ENCODE results near the gene KDM2B. TPM values are rescaled to one million over a fixed set of nuclear protein-coding genes. Genes with fewer than 3 reads are reported as not detected.

Gene KDM2B
- total RNA-seq, 3 donors from 2014 or later = 12.3 to 26.8 (median 16.7) TPM

DNA sequence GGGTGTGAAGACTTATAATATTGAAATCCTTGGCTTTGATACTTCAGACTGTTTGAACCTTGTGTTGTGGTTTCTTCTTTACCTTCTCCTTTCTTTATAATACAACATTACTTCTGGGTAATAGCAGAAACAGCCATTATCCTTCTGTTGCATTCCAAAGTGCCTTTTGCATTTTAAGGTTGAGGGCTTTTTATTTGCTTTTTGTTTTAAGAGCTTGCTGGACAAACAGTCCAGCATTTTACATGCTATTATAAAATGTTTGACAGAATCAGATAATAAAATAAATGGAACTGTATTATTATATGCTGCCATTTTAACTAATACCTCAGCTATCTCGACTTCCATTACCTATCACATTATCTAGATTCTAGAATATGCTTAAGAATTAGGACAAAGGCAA, 166.9 kb downstream of the KDM2B start:
- H3K4me1 ChIP-seq = no peaks in the 10 kb centered on the region
- H3K9me3 ChIP-seq = no peaks in the 10 kb centered on the region
- TF ChIP-seq POLR2AphosphoS5 (IDR thresholded peaks at IDR 0.05) (no peak), POLR2A (IDR thresholded peaks at IDR 0.05) (no peak)
- TF ChIP-seq, protein P1, sequence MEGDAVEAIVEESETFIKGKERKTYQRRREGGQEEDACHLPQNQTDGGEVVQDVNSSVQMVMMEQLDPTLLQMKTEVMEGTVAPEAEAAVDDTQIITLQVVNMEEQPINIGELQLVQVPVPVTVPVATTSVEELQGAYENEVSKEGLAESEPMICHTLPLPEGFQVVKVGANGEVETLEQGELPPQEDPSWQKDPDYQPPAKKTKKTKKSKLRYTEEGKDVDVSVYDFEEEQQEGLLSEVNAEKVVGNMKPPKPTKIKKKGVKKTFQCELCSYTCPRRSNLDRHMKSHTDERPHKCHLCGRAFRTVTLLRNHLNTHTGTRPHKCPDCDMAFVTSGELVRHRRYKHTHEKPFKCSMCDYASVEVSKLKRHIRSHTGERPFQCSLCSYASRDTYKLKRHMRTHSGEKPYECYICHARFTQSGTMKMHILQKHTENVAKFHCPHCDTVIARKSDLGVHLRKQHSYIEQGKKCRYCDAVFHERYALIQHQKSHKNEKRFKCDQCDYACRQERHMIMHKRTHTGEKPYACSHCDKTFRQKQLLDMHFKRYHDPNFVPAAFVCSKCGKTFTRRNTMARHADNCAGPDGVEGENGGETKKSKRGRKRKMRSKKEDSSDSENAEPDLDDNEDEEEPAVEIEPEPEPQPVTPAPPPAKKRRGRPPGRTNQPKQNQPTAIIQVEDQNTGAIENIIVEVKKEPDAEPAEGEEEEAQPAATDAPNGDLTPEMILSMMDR (IDR thresholded peaks at IDR 0.05) = no peak
- intact Hi-C loops (cut with DNase I; ENCODE audit: low total_unique reads) = no loop called here
- H3K4me3 ChIP-seq = no peak overlapping the region
- H3K36me3 ChIP-seq = no peaks in the 10 kb centered on the region
- DNase-seq (ENCODE audit: low spot score in 2 of 2) = no peak
- H3K27me3 ChIP-seq = no peaks in the 10 kb centered on the region
- H3K27ac ChIP-seq = no peak overlapping the region

DNA sequence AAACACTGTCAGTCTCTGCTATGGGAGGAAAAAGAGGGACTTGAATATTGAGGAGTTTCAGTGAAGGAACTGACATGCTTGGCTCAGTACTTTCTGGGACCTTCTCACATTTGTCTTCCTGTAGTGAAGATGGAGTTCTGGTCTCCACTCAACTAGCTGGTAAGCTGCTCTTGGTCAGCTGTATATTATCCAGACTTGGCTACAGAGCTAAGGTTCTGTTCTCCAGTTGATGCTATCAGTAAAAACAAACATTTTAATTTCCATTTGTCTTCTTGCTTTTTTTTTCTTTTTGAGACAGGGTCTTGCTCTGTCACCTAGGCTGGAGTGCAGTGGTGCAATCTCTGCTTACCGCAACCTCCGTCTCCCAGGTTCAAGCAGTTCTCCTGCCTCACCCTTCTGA, 175.6 kb downstream of the KDM2B start:
- intact Hi-C loops (cut with DNase I; ENCODE audit: low total_unique reads) = no loop called here
- no peaks in the 10 kb centered on the region for H3K27me3 ChIP-seq
- H3K27ac ChIP-seq = no peak overlapping the region
- H3K4me3 ChIP-seq = no peak overlapping the region
- H3K36me3 ChIP-seq = no peaks in the 10 kb centered on the region
- no peak for DNase-seq (ENCODE audit: low spot score in 2 of 2)
- no peaks in the 10 kb centered on the region for H3K9me3 ChIP-seq
- TF ChIP-seq, protein P1 (IDR thresholded peaks at IDR 0.05) = no peak
- no peak for TF ChIP-seq POLR2A (IDR thresholded peaks at IDR 0.05)
- no peak for TF ChIP-seq POLR2AphosphoS5 (IDR thresholded peaks at IDR 0.05)
- no peaks in the 10 kb centered on the region for H3K4me1 ChIP-seq

DNA sequence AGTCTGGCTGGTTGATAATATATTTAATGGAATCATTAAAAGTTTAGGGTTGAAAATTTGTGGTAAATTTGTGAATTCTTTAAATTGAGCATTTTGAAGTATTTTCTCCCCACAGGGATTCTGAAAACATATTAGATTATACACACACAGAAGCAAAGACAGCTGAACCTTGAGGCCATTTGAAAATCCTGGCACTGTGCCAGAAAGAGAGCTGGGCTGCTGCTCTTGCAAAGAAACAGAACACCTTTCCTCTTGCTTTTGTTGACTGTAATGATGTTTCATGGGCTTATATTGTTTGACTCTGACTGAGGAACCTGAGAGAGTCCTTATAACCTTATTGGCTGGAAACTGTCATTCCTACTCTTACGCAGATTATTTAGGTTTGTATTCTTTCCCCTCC, 176.1 kb downstream of the KDM2B start:
- intact Hi-C loops (cut with DNase I; ENCODE audit: low total_unique reads) = no loop called here
- Histone ChIP-seq H3K9me3 (no peaks in the 10 kb centered on the region), H3K4me3 (no peak overlapping the region), H3K27me3 (no peaks in the 10 kb centered on the region), H3K4me1 (no peaks in the 10 kb centered on the region), H3K36me3 (no peaks in the 10 kb centered on the region), H3K27ac (no peak overlapping the region)
- no peak for TF ChIP-seq POLR2AphosphoS5 (IDR thresholded peaks at IDR 0.05)
- TF ChIP-seq, protein P1 (IDR thresholded peaks at IDR 0.05) = no peak
- TF ChIP-seq POLR2A (IDR thresholded peaks at IDR 0.05) = no peak
- DNase-seq (ENCODE audit: low spot score in 2 of 2) = peak in 1 of 2 donors; percentile 67

DNA sequence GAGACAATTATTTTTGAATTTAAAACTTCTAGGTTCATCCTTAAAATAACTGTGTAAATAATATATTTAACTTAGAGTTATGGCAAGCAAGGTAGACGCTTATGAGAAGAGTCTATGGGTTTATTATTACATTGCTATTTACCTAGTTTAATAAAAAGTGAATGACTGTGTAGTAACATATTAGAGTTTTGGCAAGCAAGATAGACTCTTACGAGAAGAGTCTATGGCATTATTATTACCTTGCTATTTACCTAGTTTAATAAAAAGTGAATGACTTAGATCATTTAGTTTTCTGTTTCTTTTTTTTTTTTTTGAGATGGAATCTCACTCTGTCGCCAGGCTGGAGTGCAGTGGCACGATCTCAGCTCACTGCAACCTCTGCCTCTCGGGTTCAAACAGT, 177.1 kb downstream of the KDM2B start:
- Histone ChIP-seq H3K36me3 (no peaks in the 10 kb centered on the region), H3K27me3 (no peaks in the 10 kb centered on the region), H3K27ac (no peak overlapping the region), H3K9me3 (no peaks in the 10 kb centered on the region), H3K4me3 (no peak overlapping the region), H3K4me1 (no peaks in the 10 kb centered on the region)
- DNase-seq (ENCODE audit: low spot score in 2 of 2) = no peak
- TF ChIP-seq POLR2AphosphoS5 (IDR thresholded peaks at IDR 0.05) (no peak), POLR2A (IDR thresholded peaks at IDR 0.05) (no peak)
- TF ChIP-seq, protein P1 (IDR thresholded peaks at IDR 0.05) = no peak
- intact Hi-C loops (cut with DNase I; ENCODE audit: low total_unique reads) = no loop called here

DNA sequence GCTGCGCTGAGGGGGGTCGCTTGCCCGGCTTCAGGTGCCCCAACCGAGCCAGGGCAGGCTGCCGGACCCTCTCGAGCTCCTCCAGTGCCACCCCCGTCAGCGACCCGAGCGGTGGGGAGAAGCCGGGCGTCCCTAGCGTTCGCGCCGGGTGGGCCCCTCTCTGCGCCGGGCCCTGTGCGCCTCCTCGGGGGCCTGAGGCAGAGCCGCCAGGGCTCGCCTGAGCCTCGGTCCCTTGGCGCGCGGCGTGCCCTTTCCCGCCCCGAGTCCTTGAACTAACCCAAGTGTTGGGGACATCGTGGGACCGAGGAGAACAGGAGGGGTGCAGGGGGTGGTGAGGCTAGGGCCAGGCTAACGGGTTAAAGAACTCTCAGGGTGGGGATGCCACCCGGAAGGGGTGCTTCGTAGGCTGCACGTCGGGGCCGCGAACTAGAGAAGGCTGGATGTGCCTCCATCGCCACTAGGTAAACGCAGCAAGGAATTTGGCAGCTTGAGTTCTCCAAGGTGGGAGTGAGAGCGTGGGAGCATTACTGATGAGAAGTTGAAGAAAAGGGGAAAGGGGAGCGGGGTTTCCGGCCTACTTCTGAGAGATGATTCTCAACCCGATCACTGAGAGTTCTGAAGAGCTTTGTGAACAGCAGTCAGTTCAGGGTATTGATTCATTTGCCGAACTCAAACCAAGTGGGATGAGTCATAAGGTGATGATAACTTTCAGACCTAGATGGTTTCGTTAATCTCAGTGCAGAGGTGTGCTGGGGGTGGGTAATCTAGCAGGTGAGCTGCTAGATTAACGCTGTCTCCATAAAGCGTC, 180.3 kb downstream of the KDM2B start:
- peak overlapping the region; percentile 95 to 97 for H3K27ac ChIP-seq
- TF ChIP-seq, protein P1 (IDR thresholded peaks at IDR 0.05) = no peak
- no peak for TF ChIP-seq POLR2AphosphoS5 (IDR thresholded peaks at IDR 0.05)
- no peak for TF ChIP-seq POLR2A (IDR thresholded peaks at IDR 0.05)
- no peaks in the 10 kb centered on the region for H3K36me3 ChIP-seq
- H3K27me3 ChIP-seq = no peaks in the 10 kb centered on the region
- intact Hi-C loops (cut with DNase I; ENCODE audit: low total_unique reads) = no loop called here
- H3K4me3 ChIP-seq = peak overlapping the region; percentile 93 to 98 (median 93)
- DNase-seq (ENCODE audit: low spot score in 2 of 2) = peak in 1 of 2 donors; percentile 20
- H3K4me1 ChIP-seq = no peaks in the 10 kb centered on the region
- H3K9me3 ChIP-seq = no peaks in the 10 kb centered on the region

Measured in breast epithelium (tissue), 4 donors.